Activated CD4-positive, CD25-positive, alpha-beta regulatory T cell treated with anti-CD3 and anti-CD28 coated beads, Interleukin-2, amount 50 U/mL, for 16 hours (primary cell): ENCODE results near the gene MARCKSL1.
"Not testable (repeated sequence)": the region's sequence is repeated elsewhere in the genome, so short reads cannot be mapped to it uniquely, and the experiment has no call there.

Source experiments
- DNase-seq: peaks from one replicate; pipeline ENCODE4 v3.0.0-alpha.2; 2020; ENCODE audit warnings: low read depth, low spot score

MARCKSL1 gene

GRCh38 chr1:32333251-32333963 is 2.6 kb downstream of the MARCKSL1 start:
- no peak for DNase-seq

DNA sequence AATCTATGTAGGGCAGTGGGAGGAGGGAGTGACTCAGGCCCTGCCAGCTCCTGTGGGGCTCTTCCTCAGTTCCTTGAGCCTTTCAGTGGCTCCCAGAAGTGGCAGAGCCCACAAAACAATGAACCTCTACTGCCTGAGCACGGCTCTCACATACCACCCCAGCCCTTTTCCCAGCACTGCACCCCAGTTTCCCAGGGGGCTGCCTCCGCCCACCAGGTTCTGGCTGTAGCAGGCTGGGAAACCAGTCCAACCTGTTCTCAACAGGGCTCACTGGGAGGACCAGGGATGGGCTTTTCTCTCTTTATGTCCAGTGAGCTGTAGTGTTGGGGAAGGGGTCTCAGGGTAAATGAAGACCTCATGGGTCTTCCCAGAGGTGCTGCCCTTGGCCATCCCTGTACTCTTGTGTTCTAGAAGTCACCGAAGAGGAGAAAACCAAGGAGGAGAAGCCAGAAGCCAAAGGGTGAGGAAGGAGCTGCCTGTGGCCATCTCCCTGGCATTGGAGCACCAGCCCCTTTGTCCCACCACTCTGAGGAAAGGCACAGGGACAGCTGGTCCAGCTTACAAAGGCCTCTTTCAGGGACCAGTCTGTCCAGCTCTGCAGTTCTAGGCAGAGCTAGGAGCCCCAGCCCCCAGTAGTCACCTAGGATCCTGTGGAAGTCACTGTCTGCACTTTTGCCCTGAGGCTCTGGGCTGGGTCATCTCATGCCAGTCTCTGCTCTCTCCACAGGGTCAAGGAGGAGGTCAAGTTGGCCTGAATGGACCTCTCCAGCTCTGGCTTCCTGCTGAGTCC is 3.5 kb downstream of the MARCKSL1 start:
- no peak for DNase-seq

DNA sequence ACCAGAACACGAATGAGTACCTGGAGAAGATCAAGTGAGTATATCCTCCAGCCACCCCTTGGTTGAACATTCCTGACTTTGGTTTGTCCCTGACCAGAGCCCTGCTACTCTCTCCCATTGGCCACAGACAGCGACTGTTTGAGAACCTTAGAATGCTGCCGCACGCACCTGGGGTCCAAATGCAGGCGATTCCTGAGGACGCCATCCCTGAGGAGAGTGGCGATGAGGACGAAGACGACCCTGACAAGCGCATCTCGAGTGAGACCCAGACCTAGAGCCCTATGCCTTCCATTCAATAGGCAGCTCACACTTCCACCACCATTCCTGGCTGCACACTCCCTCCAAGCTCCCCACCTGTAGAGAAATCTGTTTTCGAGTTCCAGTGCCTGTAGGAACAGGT is 4.5 kb downstream of the MARCKSL1 start:
- DNase-seq = no peak

DNA sequence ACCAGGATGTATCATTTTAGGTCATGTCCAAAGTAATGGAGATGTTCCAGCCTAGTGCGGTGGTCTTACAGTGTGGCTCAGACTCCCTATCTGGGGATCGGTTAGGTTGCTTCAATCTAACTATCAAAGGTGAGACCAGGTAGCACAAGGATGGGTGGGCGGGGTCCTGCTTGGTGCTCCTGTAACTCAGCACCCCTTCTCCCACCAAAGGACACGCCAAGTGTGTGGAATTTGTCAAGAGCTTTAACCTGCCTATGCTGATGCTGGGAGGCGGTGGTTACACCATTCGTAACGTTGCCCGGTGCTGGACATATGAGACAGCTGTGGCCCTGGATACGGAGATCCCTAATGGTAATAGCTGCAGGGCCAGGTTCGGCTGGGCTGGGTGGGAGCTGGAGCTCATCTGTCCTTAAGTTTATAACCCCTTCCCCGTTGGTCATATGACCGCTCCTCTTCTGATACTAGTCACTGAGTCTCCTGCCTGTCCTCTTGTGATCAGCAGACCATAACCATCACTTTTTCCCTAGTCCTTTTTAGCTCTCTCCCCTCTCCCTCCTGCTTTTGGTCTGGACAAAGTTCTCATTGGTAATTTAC is 5.4 kb downstream of the MARCKSL1 start:
- no peak for DNase-seq

- DNase-seq = no peak
Measured at GRCh38 chr1:32329931-32330466, 6.0 kb downstream of the MARCKSL1 start.

GRCh38 chr1:32327204-32327603 is 8.8 kb downstream of the MARCKSL1 start:
- DNase-seq = no peak

DNA sequence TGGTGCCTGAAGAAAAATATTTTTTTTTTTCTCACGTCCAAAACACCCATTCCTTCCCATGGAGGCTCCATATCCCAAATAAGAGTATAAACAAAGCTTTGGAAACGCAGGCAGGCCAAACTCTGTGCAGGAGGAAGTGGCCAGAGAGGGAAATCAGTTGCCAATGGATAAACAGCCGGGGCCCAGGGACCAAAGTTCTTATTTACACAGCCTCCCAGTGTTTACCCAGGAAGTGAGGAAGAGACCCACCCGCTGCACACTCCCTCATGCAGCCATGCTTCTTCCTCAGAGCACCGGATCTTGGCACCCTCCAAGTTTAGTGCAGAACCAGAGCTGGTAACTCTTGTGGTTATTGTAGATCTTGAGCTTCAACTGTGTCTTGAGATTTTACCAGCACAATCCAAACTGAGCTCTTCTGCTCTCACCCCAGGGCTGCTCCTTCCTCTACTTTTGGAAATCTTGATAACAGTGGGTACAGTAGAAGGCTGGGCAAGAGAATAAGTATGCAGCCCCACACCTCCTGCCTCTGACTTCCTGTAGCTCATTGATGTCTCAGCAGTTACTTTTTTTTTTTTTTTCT is 14.2 kb downstream of the MARCKSL1 start:
- DNase-seq = no peak

DNA sequence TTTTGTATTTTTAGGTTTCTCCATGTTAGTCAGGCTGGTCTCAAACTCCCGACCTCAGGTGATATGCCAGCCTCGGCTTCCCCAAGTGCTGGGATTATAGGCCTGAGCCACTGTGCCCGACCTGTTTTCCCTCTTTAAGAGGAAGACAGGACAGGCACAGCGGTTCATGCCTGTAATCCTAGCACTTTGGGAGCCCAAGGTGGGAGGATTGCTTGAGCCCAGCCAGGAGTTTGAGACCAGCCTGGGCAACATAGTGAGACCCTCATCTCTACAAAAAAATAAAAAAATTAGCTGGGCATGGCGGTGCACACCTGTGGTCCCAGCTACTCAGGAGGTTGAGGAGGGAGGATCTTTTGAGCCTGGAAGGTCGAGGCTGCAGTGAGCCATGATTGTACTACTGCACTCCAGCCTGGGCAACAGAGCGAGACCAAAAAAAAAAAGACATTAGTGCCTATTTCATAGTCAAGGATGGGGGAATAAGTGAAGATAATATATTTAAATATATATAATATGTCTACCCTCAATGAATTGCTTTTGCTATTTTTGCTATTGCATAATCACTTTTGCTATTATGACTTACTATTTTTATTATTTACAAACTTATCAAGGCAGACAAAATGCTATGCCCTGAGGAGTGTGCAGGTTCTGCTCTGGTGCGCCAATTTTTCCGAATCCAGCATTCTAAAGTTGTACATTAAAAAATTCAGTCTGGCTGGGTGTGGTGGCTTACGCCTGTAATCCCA is 17.7 kb downstream of the MARCKSL1 start:
- DNase-seq = no peak

GRCh38 chr1:32316903-32317277 is 19.1 kb downstream of the MARCKSL1 start:
- DNase-seq = no peak

DNA sequence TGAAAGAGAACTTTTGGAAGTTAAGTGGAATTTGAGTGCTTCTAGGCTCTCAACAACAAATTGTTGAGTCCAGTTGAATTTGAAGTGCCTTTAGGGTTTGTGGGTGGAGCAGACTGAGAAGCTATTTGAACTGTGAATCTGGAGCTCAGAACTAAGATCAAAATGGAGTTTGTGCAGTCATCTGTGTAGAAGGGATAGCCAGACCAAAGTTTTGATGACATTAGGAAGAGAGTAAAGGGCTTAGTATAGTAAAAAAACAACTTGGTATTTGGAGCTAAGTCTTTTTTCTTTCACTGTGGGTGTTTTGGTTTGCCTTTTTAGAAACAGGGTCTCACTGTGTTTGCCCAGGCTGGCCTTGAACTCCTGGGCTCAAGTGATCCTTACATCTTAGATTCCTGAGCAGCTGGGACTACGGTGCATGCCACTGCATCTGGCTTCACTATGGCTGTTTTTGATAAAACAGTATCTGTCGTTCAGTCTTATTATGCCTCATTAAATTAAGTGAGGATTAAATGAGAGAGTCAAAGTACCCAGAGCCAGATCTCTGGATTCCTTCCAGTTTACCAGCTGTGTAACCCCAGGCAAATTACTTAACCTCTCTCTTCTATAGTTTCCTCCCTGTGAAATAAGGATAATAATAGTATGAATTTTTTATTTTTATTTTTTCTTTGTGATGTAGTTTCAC is 24.2 kb downstream of the MARCKSL1 start:
- no peak for DNase-seq

DNA sequence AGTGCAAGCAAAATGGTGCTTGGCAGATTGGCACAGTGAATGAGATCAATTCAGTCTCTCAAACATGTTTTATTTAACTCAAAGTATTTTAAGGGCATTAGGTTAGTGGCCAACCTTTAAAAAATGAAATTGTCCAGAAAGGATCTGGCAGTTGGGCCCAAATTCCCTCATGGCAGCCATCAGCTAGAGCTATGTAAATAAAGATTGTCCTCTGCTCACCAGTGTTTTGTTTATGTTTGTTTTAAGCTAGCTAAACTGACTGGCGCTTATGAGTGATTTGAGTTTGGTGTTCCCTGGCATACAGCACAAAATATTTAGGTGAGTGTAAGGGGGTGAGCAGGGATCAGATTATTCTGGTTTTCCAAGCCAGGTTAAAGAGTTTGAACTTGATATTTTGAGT is 26.1 kb downstream of the MARCKSL1 start:
- no peak for DNase-seq

DNA sequence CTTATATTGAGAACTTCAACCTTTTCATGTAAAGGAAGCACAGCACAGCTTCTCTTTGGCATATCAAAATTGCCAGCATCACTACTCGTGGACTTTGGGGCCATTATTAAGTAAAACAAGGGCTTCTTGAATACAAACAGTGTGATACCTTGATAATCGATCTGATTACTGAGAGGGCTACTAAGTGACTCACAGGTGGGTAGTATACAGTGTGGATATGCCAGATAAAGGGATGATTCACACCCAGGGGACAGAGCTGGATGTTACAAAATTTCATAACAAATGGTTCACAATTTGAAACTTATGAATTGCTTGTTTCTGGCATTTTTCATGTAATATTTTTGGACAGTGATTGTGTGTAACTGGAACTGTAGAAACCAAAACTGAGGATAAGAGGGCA is 28.7 kb downstream of the MARCKSL1 start:
- no peak for DNase-seq

GRCh38 chr1:32305310-32305709 is 30.7 kb downstream of the MARCKSL1 start:
- no peak for DNase-seq

GRCh38 chr1:32303997-32304622 is 31.9 kb downstream of the MARCKSL1 start:
- DNase-seq = no peak

DNA sequence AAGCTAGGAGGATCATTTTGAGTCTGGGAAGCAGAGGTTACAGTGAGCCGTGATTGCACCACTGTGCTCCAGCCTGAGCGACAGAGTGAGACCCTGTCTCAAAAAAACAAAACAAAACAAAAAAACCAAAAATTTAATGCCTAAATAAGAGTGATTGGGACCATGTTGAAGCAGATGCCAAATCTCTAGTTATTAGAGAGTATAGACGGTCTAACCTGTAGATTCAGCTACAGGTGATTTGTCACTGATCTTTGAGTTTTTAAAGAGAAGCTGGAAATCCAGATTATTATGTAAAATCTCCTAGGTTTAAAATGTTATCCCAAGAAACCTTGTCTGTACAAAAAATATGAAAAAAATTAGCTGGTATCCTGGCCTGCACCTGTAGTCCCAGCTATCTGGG is 32.7 kb downstream of the MARCKSL1 start:
- DNase-seq = no peak

DNA sequence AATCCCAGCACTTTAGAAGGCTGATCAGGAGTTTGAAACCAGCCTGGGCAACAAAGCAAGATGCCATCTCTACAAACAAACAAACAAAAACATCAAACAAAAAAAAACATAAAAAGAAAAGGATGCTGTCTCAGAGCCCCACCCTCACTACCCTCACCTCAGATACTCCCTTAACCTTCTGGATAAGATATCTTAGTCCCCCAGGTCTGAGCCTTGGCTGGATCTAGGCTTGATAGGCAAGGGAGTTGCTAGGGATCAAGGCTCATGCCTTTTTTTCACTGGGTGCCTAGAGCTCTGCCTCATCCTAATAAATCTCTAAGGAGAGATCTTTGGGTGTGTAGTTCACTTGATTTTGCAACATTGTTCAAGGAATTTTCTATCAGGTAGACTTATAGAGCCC is 36.7 kb downstream of the MARCKSL1 start:
- no peak for DNase-seq

GRCh38 chr1:32298211-32298610 is 37.8 kb downstream of the MARCKSL1 start:
- not testable (repeated sequence) for DNase-seq

DNA sequence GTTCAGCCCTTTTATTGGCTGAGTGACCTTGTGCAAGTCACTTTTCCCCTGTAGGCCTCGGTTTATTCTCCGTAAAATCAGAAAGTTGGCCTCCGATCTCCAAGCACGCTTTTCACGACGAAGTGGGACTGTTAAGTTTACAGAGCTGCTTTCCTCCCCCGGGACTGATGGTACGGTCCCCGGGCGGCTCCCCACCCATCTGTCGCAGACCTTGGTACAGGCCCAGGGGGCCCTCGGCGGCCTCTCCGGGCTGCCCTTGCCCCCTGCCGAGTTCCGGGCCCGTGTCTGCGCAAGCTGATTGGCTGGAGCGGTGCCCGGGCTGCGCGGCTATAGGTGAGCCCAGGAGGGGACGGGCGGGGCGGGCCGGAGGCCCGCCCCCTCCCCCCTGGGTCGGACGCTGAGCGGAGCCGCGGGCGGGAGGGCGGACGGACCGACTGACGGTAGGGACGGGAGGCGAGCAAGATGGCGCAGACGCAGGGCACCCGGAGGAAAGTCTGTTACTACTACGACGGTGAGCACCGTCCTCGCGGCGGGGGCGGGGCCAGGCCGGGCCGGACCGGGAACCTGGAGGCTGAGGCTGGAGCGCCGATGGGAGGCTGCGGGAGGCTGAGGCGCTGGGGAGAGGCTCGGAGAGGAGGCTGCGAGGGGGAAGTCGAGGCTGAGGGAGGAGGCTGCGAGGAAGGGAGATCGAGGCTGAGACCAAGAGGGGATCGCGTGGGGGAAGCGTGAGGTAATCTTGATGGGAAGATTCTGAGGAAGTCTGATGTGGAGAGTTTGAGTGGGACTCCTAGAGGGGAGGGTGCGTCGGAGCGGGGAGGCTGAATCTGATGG is 44.1 kb downstream of the MARCKSL1 start, which contains the start of gene HDAC1:
Gene HDAC1 (plus strand): TSS at position 376 of the 831 bp plus-strand sequence. CDS start 87 bp downstream, at position 463.
- DNase-seq = peak; percentile 93

DNA sequence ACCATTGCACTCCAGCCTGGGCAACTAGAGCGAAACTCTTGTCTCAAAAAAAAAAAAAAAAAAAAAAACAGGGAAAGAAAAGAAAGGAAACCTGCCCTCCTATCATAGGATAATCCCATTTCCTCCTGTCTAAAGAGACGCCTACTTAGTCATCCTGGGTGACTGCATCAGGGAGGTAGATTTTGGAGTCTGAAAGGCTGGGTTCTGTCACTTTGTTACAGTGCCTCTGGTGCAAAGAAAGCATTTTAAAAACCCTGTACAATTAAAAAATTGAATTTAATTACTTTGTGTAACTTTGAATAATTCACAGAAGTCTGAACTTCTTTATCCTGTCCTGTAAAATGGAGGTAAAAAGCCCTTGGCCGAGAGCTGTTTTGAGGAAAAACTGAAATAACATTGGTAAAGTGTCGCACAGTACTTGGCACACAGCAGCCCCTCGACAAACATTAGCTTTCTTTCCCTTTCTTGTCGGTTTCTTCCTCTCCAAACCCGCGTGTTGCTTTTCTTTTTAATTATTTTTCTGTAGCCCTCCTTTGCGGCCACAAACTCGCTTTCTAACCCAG is 44.8 kb downstream of the MARCKSL1 start:
- no peak for DNase-seq
